Breast epithelium (tissue), 4 donors: Measurements from ENCODE around the gene FARP1. TPM values are rescaled to one million over a fixed set of nuclear protein-coding genes. Genes with fewer than 3 reads are reported as not detected.
A peak's percentile ranks its signal among the peaks of the same experiment; 100 is the strongest.

ENCODE experiments used
- DNase-seq, 2 donors: peaks; one replicate each; pipeline ENCODE4 v3.0.0-alpha.2; 2019; ENCODE audit warnings: low spot score in 2 of 2
- H3K27ac ChIP-seq, 2 donors: fragments of 200-600 bp; sonication (generic) in 1 of 2; one replicate each; pipeline ENCODE4 v1.5.1; 2016 to 2019; ENCODE audit warnings: mild to moderate bottlenecking in 1 of 2
- H3K27me3 ChIP-seq, 2 donors: fragments of 200-600 bp; sonication (generic) in 1 of 2; one replicate each; pipeline versions ENCODE4 v1.5.1 to v1.6.0; 2017 to 2019; ENCODE audit warnings: control low read depth in 1 of 2, mild to moderate bottlenecking in 1 of 2
- H3K36me3 ChIP-seq: fragments of 200-600 bp; one replicate; pipeline ENCODE4 v1.5.1; 2019
- H3K4me1 ChIP-seq, 2 donors: fragments of 200-600 bp; sonication (generic); one replicate each; pipeline ENCODE4 v1.5.1; 2016 to 2019; ENCODE audit warnings: control low read depth in 1 of 2
- H3K4me3 ChIP-seq, 3 donors: fragments of 200-600 bp; sonication (generic); 1 replicate in 2 of 3; 2 replicates in 1 of 3; pipeline ENCODE4 v1.5.1; 2016 to 2019; ENCODE audit warnings: mild to moderate bottlenecking in 3 of 3, moderate library complexity in 2 of 3
- H3K9me3 ChIP-seq, 2 donors: fragments of 200-600 bp; sonication (generic) in 1 of 2; one replicate each; pipeline ENCODE4 v1.5.1; 2016 to 2019; ENCODE audit warnings: control low read depth in 1 of 2
- CTCF ChIP-seq, 3 donors: fragments of 450-650 bp; IDR thresholded peaks; one replicate each; pipeline ENCODE4 v1.5.1; 2016 to 2017; ENCODE audit warnings: antibody characterized with exemption in 3 of 3, mild to moderate bottlenecking in 3 of 3, moderate library complexity in 3 of 3
- POLR2A ChIP-seq: fragments of 450-650 bp; IDR thresholded peaks from one replicate; pipeline ENCODE4 v1.6.1; 2016; ENCODE audit warnings: antibody characterized with exemption, mild to moderate bottlenecking, moderate library complexity
- POLR2AphosphoS5 ChIP-seq, 3 donors: sonication (generic); formaldehyde crosslinking; IDR thresholded peaks; one replicate each; pipeline ENCODE4 v1.6.1; 2017; ENCODE audit warnings: antibody characterized with exemption in 3 of 3
- intact Hi-C: fragments of 100-400 bp; cut with DNase I; formaldehyde crosslinking; loops from one replicate; pipeline ENCODE4 v1.15.1; 2023; ENCODE audit warnings: low total_unique reads
- total RNA-seq, 3 donors: library from RNA; depleted of rRNA; stranded (reverse); fragments of >200 nt; gene quantifications; one replicate each; pipeline ENCODE4 v1.1.0, GENCODE V29; 2016

FARP1 gene
- total RNA-seq, 3 donors from 2014 or later = 29.8 to 97.3 (median 80.1) TPM

- H3K4me1 ChIP-seq = peaks cover 6 to 10% of the 10 kb centered on the region in 2 donors
Measured at GRCh38 chr13:98215508-98215907, 72.6 kb downstream of the FARP1 start.

GRCh38 chr13:98216135-98216565 is 73.3 kb downstream of the FARP1 start:
- DNase-seq = no peak
- intact Hi-C loops = no loop called here
- peak overlapping the region; percentile 20 to 43 for H3K27ac ChIP-seq
- no peaks in the 10 kb centered on the region for H3K27me3 ChIP-seq
- TF ChIP-seq POLR2A (no peak), POLR2AphosphoS5 (IDR thresholded peaks at IDR 0.05) (no peak), CTCF (IDR thresholded peaks at IDR 0.05) (no peak)
- peaks cover 6 to 10% of the 10 kb centered on the region in 2 donors for H3K4me1 ChIP-seq
- H3K36me3 ChIP-seq = no peaks in the 10 kb centered on the region
- no peak overlapping the region for H3K4me3 ChIP-seq
- no peaks in the 10 kb centered on the region for H3K9me3 ChIP-seq

More at GRCh38 chr13:98215508-98215907, 72.6 kb downstream of the FARP1 start:
- H3K9me3 ChIP-seq = no peaks in the 10 kb centered on the region
- H3K27ac ChIP-seq = peak overlapping the region in 1 of 2 donors; percentile 45
- no peak for DNase-seq
- intact Hi-C loops = no loop called here
- no peaks in the 10 kb centered on the region for H3K27me3 ChIP-seq
- H3K36me3 ChIP-seq = no peaks in the 10 kb centered on the region
- TF ChIP-seq POLR2A (no peak), POLR2AphosphoS5 (IDR thresholded peaks at IDR 0.05) (no peak), CTCF (IDR thresholded peaks at IDR 0.05) (no peak)
- H3K4me3 ChIP-seq = no peak overlapping the region

DNA sequence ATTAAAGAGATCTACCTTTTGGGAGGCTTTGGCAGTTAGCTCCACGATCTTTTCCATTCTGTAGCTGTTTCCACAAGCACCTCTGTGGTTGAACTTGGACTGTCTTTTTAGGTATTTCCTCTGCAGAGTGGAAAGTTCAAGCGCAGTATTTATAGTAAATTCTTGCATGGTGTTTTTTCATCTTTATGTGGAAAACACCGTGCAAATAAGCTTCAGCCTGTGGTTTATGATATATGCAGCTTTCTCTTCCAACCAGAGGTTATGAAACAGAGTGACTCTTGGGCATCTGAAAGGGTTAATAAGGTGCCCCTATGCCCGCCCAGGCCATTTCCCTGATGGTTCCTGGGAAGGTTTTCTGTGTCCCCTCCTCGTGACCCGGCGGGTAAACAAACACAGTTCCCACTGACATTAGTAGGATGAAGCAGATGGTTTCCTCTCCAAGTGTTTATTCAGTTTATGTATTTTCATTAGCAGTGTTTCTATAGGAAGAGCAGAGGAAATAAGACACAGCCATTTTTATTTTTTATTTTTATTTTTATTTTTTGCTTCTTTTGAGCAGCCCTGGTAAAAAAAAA is 73.9 kb downstream of the FARP1 start:
- Histone ChIP-seq H3K27me3 (no peaks in the 10 kb centered on the region), H3K9me3 (no peaks in the 10 kb centered on the region), H3K36me3 (no peaks in the 10 kb centered on the region), H3K4me3 (no peak overlapping the region), H3K27ac (peak overlapping the region in 1 of 2 donors; percentile 43), H3K4me1 (peaks cover 6 to 12% of the 10 kb centered on the region in 2 donors)
- TF ChIP-seq POLR2AphosphoS5 (IDR thresholded peaks at IDR 0.05) = no peak
- TF ChIP-seq CTCF (IDR thresholded peaks at IDR 0.05) = no peak
- TF ChIP-seq POLR2A = no peak
- intact Hi-C loops = no loop called here
- no peak for DNase-seq

GRCh38 chr13:98217597-98217996 is 74.7 kb downstream of the FARP1 start:
- Histone ChIP-seq H3K9me3 (no peaks in the 10 kb centered on the region), H3K4me1 (peaks cover 6 to 15% of the 10 kb centered on the region in 2 donors), H3K36me3 (no peaks in the 10 kb centered on the region), H3K27me3 (no peaks in the 10 kb centered on the region), H3K27ac (peak overlapping the region in 1 of 2 donors; percentile 7), H3K4me3 (no peak overlapping the region)
- intact Hi-C loops = no loop called here
- no peak for DNase-seq
- TF ChIP-seq CTCF (IDR thresholded peaks at IDR 0.05) (no peak), POLR2AphosphoS5 (IDR thresholded peaks at IDR 0.05) (no peak), POLR2A (no peak)

- peaks cover 0 to 11% of the 10 kb centered on the region in 2 donors for H3K4me1 ChIP-seq
- no peak overlapping the region for H3K27ac ChIP-seq
- TF ChIP-seq CTCF (IDR thresholded peaks at IDR 0.05) (no peak), POLR2AphosphoS5 (IDR thresholded peaks at IDR 0.05) (no peak), POLR2A (no peak)
- intact Hi-C loops = no loop called here
- no peak overlapping the region for H3K4me3 ChIP-seq
- H3K9me3 ChIP-seq = no peaks in the 10 kb centered on the region
- H3K27me3 ChIP-seq = no peaks in the 10 kb centered on the region
- DNase-seq = no peak
- H3K36me3 ChIP-seq = no peaks in the 10 kb centered on the region
Measured at GRCh38 chr13:98219685-98220084, 76.8 kb downstream of the FARP1 start.
